Measurements from ENCODE around the gene MNS1.
"Not testable (repeated sequence)": the region's sequence is repeated elsewhere in the genome, so short reads cannot be mapped to it uniquely, and the experiment has no call there.

Gene MNS1, protein sequence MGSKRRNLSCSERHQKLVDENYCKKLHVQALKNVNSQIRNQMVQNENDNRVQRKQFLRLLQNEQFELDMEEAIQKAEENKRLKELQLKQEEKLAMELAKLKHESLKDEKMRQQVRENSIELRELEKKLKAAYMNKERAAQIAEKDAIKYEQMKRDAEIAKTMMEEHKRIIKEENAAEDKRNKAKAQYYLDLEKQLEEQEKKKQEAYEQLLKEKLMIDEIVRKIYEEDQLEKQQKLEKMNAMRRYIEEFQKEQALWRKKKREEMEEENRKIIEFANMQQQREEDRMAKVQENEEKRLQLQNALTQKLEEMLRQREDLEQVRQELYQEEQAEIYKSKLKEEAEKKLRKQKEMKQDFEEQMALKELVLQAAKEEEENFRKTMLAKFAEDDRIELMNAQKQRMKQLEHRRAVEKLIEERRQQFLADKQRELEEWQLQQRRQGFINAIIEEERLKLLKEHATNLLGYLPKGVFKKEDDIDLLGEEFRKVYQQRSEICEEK

DNA sequence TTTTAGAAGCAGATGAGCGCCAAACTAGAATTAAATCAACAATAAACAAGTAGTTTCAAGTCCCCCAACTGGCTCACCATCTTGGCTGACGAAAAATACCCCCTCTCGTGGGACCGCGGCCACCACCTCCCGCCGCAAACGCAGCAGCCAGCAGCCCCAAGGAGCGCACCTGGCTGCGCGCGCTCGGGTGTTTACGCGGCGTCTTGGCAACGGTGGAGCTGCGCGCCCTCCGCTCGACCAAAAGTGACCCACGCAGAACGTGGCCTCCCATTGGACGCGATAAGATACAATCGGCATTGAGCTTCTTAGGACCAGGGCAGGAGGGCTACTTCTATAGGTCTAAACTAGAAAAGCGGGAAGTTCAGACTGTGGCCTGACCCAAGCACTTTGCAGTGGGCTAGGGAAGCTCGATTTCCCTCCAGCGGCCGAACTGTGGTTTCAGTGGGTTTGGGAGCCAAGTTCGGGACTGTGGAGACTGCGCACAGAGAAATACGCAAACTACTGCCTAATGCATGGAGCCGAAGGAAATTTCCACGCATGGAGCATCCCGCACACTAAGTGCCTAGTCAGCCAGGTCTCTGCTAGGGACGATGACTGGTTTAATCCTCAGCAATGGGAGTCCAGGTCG, at the start of gene MNS1:
Gene MNS1 (minus strand): TSS at position 245 of the 628 bp plus-strand sequence. CDS start 165 bp downstream, at position 80.
- peak; percentile 49 for DNase-seq

DNA sequence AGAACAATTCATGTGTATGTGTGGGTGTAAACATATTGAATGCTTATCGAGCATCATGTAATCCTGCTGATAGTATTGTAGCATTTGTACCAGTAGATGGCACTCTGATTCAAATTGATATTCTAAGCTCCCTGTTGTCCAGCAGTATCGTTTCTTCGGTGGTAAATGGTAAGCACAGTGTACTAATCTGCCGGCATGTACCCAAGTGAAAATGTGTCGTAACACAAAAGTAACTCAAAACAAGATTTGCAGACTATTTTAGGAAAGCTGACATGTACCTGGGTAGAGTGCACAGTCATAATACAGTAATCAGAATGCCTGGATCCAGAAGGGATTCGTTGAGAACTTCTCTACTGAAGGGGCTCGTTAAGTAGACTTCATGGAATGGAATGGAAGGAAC, 31.7 kb upstream of the MNS1 start:
- no peak for DNase-seq

DNA sequence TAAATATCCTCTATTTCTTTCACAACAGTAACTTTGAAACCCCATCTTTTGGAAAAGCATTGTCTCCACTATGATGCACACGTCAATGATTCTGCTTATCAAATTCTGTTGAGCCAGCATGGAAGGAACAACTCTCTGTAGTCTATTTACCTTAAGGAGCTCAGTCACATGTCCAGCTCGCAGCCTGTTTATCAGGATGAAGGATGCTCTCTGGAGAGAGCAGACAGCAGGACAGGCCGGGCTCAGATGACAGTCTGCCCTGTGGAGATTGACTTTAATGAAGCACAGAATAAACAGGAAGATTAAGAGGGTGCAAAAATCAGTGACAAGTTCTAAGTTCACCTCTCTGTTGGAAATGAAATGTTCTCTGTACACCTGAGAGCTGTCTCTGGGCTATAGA, 30.6 kb upstream of the MNS1 start:
- DNase-seq = no peak

DNA sequence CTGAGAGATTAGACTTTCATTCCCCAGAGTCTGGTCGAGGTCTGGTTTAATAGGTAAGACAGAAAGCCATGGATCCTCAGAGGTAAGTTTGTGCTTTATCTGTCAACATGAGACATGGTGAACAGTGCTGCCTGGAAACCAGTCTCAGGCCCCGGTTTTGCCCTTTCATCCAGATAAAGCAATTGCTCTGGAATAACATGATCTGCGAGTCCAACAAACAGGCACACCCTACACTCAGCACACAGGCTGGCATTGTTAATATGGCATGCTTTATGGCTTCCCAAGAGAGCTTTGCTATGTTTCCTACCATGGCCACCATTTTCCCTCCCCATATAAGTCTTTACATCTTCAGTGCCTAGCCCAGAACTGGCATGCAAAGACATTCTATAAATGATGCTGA, 30.1 kb upstream of the MNS1 start:
- DNase-seq = no peak

DNA sequence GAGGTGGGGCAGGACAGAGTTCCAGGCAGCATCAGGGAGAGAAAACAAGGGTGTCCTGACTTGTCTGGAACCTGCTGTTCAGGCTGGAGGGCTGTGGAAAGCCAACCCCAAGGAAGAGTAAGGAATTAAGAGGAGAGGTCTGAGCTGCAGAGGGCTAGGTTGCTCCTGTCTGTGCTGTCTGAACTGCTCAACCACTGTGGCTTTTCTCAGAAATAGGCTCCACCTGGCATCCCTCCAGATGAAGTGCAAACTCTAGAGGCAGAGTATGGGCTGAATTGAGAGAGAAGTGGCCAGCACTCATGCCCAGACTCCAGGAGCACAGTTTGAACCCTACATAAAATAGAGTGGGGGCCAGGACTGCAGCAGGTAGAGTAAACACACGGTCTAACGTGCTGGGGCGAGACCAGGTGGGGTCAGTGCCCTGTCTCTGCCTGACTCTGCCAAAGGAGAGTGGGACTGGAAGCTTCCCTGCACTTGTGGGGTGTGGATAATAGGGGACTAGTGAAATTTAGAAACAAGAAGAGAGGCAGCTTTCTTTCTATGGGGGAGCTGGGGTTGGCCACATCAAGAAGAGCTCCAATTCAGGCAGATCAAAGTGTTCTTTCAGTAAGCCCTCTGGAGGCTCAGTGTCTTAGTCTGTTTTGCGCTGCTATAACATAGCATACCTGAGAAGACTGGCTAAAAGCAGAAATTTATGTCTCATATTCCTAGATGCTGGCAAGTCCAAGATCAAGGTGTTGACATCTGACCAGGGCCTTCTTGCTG, 28.0 kb upstream of the MNS1 start:
- no peak for DNase-seq

DNA sequence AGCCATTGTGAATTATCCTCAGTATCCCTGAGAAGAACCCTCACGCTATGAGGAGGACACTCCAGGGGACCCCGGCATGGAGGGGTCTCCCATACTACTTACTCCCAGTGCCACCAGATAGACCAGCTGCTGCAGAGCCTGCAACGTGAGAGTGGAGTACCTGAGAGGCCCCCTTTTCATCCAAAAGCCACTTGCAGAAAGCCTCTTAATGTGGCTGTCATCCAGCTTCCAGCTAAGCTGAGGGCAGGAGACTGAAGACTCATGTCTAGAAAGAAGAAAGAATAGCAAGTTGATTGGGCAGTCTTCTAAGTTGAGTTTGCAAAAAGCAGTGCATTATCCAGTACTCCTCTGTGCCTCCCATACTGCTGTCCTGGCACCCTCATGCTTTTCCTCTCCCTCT, 27.3 kb upstream of the MNS1 start:
- no peak for DNase-seq

DNA sequence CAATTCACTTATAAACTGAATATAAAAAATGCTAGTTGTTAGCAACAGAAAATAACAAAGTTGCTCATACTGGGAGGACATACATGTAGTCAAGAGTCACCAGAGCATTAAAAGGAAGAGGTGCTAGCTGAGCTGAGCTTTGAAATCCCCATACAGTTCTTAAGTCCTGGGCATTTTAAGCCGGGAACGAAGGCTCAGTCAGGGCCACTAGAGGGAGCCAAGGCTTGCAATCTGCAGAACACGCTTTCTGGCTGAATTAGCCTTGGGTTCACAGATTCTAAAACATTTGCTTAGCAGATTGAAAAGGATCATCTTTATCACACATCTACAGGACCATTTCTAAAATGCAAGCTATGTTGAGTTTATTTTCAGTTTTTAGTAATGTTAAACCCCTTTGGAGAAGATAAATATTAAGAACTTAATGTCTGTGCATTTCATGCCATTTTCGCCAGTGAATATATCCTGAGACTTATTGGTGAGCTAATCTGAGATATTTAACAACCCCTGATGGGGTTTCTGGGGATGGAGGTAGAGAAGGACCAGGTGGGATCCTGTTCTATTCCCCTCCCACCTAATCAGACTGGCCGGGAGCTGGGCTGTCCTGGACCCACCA, 26.3 kb upstream of the MNS1 start:
- DNase-seq = peak; percentile 55

DNA sequence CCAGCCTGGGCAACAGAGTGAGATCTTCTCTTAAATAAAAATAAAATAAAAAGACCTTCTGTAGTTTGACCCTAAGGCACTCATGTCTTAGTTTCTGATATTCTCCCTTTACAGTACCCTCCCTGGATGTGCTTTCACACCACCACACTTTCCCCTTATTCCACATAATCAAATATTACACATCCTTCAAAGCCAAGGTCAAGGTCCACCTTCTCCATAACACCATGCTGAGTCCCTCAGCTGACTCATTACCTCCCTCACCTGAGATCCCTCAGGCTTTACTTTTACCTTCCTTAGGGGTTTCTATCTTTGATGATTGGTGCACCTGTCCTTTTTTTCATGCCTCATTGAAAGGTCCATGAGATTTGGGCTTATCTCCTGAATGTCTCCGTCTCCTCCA, 25.5 kb upstream of the MNS1 start:
- no peak for DNase-seq

DNA sequence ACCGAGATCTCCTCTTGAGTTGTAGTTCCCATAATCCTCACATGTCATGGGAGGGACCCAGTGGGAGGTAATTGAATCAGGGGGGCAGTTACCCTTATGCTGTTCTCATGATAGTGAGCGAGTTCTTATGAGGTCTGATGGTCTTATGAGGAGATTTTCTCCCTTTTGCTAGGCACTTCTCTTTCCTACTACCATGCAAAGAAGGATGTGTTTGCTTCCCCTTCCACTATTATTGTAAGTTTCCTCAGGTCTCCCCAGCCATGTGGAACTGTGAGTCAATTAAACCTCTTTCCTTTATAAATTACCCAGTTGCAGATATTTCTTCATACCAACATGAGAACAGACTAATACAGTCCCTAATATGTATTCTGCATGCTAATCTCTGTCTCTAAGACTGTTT, 21.3 kb upstream of the MNS1 start:
- DNase-seq = not testable (repeated sequence)

DNA sequence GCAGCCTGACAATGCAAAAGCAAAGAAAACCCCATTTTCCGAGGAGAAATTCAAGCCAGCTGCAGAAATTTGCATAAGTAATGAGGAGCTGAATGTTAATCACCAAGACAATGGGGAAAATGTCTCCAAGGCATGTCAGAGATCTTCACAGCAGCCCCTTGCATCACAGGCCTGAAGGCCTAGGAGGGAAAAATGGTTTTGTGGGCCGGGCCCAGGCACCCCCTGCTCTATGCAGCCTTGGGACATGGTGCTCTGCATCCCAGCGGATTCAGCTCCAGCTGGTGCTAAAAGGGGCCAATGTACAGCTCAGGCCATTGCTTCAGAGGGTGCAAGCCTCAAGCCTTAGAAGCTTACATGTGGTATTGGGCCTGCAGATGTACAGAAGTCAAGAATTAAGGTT, 20.5 kb upstream of the MNS1 start:
- not testable (repeated sequence) for DNase-seq

DNA sequence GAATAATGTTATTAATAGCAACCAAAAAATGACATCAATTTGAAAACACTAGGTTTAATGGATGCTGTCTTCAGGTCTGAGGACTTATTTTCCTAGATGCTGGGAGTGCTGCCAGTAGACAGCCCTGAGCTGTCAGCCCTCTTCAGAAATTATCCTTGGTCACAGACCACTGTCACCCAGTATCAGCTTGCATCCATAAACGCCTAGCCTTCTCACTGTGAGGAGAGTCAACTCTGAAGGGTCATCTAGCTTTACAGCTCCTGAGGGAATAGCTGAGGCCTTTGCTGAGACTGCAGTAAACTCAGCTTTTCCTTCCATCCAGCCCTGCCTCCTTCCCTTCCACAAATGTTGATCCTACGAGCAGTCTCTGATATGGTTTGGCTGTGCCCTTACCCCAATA, 19.4 kb upstream of the MNS1 start:
- DNase-seq = no peak

DNA sequence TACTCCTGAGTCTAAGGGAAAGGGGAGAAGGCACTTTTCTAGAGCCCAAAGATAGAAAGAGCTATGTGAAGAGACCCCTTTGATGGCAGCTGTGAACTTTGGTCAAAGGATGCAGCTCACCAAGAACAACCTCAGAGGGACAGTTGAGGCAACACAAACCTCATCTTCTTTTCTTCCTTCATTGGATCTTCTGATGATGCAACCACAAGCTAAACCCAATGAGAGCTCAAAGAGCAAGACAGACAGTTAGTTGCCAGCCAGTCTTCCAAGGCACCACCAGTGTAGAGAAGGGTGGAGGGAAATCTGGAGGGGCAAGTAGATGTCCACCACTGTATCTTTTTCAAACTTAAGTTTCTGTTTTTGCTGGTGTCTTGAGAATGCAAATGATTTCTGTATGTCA, 10.4 kb upstream of the MNS1 start:
- DNase-seq = no peak

DNA sequence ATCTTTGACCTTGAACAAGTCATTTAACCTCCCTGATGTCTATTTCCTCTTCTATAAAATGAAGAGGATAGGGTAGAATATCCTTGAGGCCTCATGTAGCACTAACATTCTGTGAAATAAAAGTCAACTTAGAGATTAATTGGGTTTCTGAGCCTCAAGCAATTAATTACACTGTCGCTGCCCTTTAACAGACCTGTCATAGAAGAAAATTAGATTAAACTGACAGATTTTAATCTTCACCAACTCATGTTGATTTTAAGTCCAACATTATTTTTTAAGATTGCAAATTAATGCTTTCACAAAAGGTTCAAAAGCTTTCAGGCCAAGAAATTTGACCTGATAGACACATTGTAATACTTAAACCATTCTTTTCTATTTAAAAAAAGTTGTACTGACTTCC, 8.1 kb upstream of the MNS1 start:
- no peak for DNase-seq

DNA sequence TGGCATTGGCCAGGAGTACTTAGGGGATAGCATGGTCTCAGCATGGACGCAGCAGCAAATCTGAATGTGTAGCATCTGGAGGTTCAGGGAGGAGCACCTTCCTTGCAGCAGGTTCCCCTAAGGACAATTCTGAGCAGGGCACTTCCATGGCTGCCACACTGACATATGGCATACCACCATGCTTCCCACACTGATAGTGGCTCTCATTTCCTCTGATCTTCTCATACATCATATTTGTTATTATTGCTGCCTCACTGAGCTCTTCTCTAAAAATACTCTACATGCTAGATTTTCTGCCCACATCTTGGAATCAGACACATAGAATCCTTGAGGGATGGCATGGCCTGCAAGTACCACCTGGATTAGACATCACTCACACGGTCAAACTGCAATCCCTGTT, 7.3 kb upstream of the MNS1 start:
- no peak for DNase-seq

DNA sequence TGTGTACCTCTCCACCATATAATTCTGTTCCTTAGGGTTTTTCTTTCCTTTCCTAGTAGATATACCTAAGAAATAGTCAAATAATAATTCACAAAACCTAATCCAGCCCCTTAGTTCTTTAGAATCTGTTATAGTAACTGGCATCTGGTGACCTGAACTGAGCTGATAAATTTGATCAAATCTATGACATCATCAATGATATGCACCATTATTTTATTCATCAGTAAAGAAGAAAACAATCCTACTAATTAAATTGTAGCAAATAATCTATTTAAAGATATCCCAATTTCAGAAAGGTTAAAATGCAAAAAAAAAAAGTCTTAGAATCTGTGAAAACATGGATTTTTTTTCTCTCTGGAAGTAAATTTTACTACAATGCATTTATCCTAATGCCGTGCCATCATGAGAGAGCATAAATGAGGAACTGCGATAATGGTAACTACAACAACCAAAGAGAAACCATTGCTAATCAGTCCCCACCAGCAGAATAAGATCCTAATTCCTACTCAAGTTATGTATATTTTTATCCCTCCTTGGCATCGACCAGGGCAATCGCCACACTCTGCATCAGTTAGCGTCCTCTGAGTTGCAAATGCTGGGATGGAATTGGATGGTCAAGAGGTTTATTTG, 6.6 kb upstream of the MNS1 start:
- DNase-seq = no peak

DNA sequence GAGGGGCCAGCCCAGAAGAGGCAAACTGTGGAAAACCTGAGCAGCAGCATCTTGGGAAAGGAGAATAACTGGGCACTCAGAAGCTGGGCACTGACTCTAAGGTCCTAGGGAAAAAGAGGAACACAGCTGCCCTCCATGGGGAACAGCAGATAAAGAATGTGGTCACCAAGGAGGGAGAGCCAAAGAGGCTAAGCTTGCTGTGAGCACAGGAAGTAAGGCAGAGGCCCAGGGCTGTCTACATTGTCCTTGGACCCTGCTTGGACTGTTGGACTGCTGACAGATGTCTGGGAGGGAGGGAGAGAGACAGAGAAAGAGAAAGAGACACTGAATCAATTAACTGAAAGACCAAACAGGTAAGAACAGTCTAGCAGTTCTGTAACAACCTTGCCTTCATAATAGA, 4.5 kb upstream of the MNS1 start:
- no peak for DNase-seq

DNA sequence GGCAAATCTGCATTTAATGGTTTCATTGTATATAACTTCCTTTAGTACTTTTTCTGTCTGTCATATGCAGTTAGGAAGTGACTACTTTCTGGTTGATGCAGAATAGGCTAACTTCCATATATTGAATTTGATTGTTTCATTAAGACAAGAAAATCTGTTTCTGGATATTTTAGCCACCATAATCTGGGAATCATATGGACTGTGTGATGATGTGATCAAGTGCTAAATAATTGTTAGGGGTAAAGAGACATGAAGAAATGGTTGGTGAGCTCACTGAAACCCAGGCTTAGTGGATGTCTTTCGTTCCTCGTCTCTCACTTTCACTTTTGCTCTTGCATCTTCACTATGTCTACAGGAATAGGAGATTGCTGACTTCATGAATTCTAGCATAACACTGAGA, 3.5 kb upstream of the MNS1 start:
- no peak for DNase-seq

DNA sequence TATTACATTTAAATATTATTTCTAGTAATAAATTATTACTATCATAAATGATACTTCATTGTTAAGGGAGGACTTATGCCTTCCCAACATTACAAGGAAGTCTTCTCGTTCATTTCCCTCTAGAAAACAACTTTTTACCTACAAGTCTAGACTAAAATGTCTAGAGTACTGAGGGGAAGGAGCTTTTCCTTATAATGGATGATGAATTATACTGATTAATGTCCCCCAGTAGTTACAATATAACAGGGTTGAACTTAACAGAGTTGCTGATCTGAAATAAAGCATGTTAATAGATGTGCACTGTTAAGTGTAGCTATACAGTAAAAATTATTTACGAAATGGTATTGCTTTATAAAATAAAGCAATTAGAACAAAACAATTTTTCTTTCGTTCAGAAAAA, 2.7 kb upstream of the MNS1 start:
- DNase-seq = no peak

DNA sequence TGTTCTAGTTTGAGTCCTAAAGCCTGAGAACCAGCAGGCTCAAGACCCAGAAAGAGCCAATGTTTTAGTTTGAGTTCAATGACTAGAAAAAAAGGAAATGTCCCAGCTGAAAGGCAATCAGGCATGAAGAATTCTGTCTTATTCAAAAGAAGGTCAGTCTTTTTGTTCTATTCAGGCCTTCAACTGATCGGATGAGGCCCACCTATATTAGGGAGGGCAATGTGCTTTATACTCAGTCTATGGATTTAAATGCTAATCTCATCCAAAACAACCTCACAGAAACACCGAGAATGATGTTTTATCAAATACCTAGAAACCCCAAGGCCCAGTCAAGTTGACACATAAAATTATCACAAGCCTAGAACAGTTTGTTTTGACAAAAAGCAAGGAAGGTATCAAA, 4.0 kb downstream of the MNS1 start:
- no peak for DNase-seq

DNA sequence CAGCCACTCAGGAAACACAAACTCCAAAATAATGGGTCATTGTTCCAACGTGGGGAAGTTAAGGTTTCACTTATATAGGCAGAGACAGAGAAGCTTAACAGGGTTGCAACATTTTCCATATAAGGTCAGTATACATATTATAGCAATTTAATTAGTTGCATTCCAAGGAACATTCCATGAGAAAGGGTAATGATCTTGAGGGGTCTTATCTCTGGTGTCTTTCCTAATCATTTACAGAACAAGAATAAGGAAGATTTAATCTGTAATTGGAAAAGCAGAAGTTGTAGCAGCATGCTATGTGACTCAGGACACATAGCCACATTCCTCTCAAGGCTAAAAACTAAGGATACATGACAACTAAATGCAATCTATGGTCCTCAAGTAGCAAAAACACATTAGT, 4.9 kb downstream of the MNS1 start:
- DNase-seq = no peak

DNA sequence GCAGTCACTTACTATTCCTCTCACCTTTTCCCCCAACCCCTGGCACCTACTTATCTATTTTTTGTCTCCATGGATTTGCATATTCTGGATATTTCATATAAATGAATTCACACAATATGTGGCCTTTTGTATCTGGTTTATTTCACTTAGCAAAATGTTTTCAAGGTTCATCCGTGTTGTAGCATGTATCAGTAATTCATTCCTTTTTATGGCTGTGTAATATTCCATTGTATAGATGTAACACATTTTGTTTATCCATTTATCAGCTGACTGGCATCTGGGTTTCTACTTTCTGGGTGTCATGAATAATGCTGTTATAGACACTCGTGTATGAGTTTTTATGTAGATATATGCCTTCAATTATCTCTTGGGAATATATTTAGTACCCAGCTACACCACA, 5.8 kb downstream of the MNS1 start:
- DNase-seq = no peak

DNA sequence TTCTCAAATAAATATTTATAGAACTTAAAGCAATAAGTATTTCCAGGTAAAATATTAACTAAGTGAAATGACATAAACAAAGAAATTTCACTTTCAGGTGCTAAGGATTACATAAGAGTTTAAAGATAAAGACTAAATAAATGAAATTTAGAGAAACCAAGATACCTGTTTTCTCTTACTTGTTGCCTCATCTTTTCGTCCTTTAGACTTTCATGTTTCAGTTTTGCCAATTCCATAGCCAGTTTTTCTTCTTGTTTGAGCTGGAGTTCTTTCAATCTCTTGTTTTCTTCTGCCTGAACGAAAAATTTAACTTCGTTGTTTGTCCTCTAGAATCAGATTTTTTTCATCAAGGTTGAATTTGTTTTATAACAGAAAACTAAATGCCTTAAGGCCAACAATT, 8.7 kb downstream of the MNS1 start:
- DNase-seq = no peak

DNA sequence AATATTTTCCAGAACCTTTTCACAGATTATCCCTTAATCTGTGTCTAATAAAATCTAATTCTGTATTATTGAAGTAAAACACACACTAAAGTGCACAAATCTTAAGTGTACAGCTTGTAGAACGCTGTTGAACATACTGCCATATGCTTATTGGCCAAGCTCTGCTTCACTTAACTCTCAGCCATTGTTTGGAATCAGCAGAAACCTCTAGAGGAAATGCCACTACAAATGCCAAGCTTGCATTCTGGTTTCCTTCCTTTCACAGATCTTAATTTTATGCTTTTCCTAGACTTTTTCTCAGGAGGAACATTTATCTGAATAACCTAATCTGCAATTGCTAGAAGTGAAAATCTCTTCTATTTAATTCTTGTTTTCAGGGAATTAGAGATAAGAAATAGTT, 10.1 kb downstream of the MNS1 start:
- no peak for DNase-seq
